HG02973 (cell line): ENCODE measurements around the gene GALNTL6.

Source experiments
- ATAC-seq: cut with Tn5 transposase; IDR thresholded peaks from one replicate; pipeline ENCODE4 v1.9.1; 2021; ENCODE audit warnings: moderate library complexity; ENCODE audit not compliant: unreplicated experiment

The GALNTL6 gene

GRCh38 chr4:172514801-172515200 is 701.6 kb downstream of the GALNTL6 start:
- no peak for ATAC-seq

DNA sequence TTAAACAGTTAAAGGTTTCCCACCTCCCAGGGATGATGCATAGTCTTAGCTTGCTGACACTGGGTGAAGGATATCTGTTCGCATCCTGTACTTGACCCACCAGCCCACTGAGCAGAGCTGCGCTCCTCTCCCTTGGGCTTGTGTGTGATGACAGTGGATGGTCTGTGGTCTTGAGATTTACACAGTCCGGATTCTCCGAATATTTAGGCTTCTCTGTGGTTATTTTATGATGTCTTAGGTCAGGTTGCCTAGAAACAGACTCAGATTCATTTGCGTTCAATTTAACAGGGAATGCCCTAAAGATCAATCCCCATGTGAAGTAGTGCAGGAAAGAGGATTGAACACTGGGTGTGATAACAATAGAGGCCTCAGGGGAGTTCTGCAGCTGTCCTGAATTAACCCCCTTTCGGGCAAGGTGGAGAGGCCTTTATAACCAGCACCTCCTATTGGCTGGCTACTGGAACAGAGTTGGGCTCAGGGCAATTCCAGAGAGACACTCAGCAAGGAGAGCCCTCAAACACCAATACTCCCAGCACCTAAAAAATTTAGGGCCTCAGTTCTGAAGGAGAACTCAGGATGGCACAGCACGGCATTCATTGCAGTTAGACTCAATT is 702.2 kb downstream of the GALNTL6 start:
- no peak for ATAC-seq

DNA sequence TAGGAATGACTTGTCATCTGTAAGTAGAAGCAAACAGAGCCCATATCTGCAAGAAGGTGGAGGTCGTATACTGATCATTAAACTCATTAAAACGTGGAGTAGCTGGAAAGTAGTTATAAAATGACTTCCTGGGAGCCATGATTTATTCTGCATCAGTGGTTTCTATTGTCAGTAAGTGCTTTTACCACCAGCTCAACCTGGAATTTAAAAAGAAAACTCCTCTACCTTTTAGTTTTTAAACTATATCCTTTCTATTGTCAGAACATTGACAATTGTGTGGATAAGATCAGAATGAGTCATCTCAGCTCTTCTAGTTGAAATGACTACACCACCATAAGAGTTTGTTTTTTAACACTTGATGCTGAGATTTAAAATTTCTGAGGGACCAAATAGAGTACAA is 704.2 kb downstream of the GALNTL6 start:
- ATAC-seq = no peak

GRCh38 chr4:172521248-172521647 is 708.0 kb downstream of the GALNTL6 start:
- no peak for ATAC-seq

DNA sequence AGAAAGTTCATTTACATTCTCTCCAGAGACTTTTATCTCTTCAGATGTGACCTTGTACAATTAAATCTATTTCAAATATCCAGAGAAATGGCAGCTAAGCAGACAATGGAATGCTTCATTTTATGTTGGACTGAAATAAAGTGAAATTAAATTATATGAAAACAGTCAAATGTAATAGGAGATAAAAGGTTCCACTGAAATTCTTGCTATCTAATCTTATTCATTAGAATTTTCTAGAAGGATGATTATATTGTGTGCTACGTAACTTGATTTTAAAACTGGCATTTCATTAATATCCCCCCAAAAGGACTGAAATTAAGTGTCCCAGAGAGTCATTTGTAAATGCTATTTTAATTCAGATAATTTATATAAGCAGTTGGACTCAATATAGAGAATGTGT is 708.5 kb downstream of the GALNTL6 start:
- no peak for ATAC-seq

DNA sequence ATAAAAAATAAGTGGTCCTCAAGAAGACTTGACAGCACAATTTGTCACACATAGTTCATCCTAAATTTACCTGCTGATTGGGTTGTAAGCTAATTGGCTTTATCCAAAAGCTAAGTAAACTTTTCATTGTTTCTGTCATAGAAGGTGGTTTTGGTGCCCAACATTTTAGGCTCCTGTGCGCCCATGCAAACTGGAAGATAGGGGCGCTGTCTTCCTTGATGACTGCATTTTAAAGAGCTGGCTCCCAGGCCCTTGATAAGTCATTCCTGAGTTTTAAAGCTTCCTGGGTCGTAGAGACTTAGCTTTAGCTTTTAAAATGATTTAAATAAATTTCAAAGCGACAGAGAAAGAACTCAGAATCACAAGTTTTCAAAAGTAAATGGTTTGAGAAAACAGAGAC is 730.0 kb downstream of the GALNTL6 start:
- no peak for ATAC-seq

- no peak for ATAC-seq
Observed at GRCh38 chr4:172546782-172547181, 733.6 kb downstream of the GALNTL6 start.

DNA sequence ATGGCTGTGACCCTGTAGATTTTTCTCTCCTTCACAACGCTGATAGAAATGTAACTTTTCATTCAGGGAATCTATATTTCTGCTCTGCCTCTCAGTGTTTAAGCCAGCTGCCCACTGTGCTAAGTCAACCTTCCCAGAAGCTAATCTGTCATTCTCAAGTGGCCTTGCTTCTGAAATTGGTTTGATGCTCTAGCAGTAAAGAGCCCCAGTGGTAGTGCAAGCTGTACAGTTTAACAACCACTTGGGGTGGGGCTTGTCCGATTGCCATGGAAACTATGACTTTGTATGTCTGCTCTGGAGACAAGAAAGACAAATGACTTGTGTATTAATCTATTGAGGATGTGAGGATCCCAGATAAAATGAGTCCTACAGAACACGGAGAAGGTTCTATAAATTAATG is 734.5 kb downstream of the GALNTL6 start:
- no peak for ATAC-seq

- no peak for ATAC-seq
Observed at GRCh38 chr4:172553216-172553615, 740.0 kb downstream of the GALNTL6 start.

DNA sequence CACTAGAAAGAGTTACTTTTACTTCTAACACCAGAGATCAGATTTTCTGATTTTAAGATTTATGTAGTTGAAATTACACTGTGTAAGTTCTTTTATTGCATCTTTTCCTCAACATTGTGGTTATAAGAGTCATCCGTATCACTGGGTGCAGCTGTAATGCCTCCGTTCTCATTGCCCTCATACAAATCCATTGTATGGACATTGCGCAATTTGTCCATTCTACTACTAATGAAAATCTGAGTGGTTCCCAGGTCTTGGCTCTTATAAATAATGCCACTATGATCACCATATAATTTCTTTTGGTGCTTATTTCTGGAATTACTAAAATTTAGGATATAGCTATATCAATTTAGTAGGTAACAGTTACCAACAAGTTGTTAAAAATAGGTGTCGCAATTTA is 741.4 kb downstream of the GALNTL6 start:
- ATAC-seq = no peak

- no peak for ATAC-seq
Observed at GRCh38 chr4:172555725-172556124, 742.5 kb downstream of the GALNTL6 start.

- ATAC-seq = no peak
Observed at GRCh38 chr4:172573899-172574298, 760.7 kb downstream of the GALNTL6 start.

- no peak for ATAC-seq
Observed at GRCh38 chr4:172578712-172579111, 765.5 kb downstream of the GALNTL6 start.

- ATAC-seq = no peak
Observed at GRCh38 chr4:172584816-172585215, 771.6 kb downstream of the GALNTL6 start.

DNA sequence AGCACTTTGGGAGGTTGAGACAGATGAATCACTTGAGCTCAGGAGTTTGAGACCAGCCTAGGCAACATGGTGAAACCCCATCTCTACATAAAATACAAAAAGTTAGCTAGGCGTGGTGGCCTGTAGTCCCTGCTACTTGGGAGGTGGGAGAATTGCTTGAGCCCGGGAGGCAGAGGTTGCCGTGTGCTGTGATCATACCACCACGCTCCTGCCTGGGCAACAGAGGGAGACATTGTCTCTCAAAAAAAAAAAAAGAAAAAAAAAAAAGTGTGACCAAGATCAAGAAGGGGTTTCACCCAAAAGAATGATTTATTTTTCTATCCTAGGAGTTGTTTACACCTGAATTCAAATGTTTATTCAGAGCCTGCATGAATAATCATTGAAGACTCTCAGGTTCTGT is 783.0 kb downstream of the GALNTL6 start:
- ATAC-seq = no peak

GRCh38 chr4:172599554-172599953 is 786.4 kb downstream of the GALNTL6 start:
- no peak for ATAC-seq

- ATAC-seq = no peak
Observed at GRCh38 chr4:172601195-172601594, 788.0 kb downstream of the GALNTL6 start.

- ATAC-seq = no peak
Observed at GRCh38 chr4:172619218-172619617, 806.0 kb downstream of the GALNTL6 start.

- ATAC-seq = no peak
Observed at GRCh38 chr4:172619798-172620197, 806.6 kb downstream of the GALNTL6 start.

- no peak for ATAC-seq
Observed at GRCh38 chr4:172628263-172628662, 815.1 kb downstream of the GALNTL6 start.

DNA sequence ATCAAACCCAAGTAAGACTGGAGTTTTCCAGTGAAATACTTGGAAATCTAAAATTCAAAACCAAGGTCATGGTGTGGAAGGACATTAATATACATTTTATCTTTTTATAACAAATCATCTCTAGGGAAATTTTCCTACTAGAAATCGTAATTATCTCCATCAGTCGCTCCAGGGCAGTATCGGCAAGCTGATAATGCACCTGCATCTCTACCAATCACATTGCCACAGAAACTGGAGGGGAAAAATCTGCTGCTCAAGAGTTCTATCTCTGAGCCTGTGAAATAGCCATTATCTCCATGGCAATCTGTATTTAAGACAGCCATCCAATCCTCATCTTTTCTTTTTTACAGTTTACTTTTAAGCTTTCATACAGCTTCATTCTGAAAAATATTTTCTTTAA is 817.1 kb downstream of the GALNTL6 start:
- ATAC-seq = no peak

- ATAC-seq = no peak
Observed at GRCh38 chr4:172631832-172632231, 818.6 kb downstream of the GALNTL6 start.

- ATAC-seq = no peak
Observed at GRCh38 chr4:172648471-172648870, 835.3 kb downstream of the GALNTL6 start.
